BJ (cell line): ENCODE results near the gene RBFOX1. TPM values are rescaled to one million over a fixed set of nuclear protein-coding genes. Genes with fewer than 3 reads are reported as not detected.

Experiments used
- CTCF ChIA-PET: fragments of 350-600 bp; formaldehyde crosslinking; extraction: SDS; loops from one replicate; lab custom pipeline; 2021; ENCODE audit warnings: antibody characterized with exemption, inconsistent platforms; lab: Yijun Ruan, JAX
- POLR2A ChIA-PET: fragments of 300-600 bp; sonication (Branson Sonifier 250); formaldehyde crosslinking; extraction: SDS; loops from one replicate; lab custom pipeline; 2021; ENCODE audit warnings: antibody characterized with exemption; lab: Charles Lee
- DNase-seq: peaks from one replicate; pipeline ENCODE4 v3.0.0-alpha.2; 2011; ENCODE audit warnings: low read depth
- H3K27me3 ChIP-seq: 2 replicates; pipeline ENCODE4 v1.6.0; 2011; ENCODE audit warnings: low read length; ENCODE audit not compliant: control insufficient read depth, insufficient read depth
- H3K36me3 ChIP-seq: 2 replicates; pipeline ENCODE4 v1.5.1; 2011; ENCODE audit warnings: low read length; ENCODE audit not compliant: control insufficient read depth, insufficient read depth
- H3K4me3 ChIP-seq: 2 replicates; pipeline ENCODE4 v1.5.1; 2011; ENCODE audit warnings: low read depth, mild to moderate bottlenecking, control low read depth, low read length
- CTCF ChIP-seq: IDR thresholded peaks from 2 replicates; pipeline ENCODE4 v1.5.1; 2011; ENCODE audit warnings: low read depth, mild to moderate bottlenecking, control low read depth, inconsistent platforms, low read length, moderate library complexity; ENCODE audit not compliant: insufficient read depth
- polyA plus RNA-seq: library from polyadenylated mRNA; depleted of rRNA; stranded (reverse); fragments of >200 nt; gene quantifications from 2 replicates; pipeline ENCODE4 v1.2.3, GENCODE V29; 2011

RBFOX1 gene
- polyA plus RNA-seq, 1 experiment: not detected

DNA sequence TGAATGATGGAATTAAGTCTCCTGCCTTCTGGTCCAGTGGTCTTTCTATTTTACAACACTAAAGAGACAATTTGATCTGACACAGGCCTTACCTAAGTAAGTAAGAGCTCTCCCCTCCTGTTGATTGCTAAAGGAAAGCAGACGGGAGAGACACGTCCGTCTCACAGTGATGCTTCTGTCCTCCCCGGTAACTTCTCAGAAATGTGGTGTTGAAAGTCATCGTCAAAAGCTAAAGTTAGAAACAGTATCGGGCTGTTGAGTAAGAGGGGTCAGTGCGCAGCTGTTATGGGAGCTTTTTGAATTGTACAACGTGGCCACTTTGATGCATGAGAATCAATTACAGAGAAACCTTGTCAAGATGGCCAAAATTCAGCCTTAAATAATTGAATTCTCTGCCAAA, 1.9 kb upstream of the RBFOX1 start:
- DNase-seq: no peak
- POLR2A ChIA-PET: no interaction called here
- H3K4me3 ChIP-seq: no peak overlapping the region
- CTCF ChIA-PET: no interaction called here
- H3K27me3 ChIP-seq: no peaks in the 10 kb centered on the region
- no peaks in the 10 kb centered on the region for H3K36me3 ChIP-seq
- TF ChIP-seq CTCF: no peak

DNA sequence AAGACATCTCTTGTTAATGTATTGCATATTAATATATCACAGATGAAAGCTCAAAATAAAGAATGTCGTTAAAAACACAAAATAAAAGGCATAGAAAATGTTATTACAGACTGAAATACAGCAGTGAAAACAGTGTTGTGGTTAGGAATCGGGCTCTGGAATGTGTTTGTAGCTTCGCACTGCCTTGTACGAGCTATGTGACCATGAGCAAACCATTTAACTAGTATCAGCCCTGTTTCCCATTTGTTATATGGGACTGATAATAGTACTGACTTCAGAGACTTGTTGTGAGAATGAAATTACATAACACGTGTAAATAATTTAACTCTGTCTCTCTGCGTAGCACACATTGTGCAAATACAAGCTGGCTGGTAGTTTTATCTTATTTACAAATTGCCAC, 648 bp upstream of the RBFOX1 start:
- Histone ChIP-seq H3K36me3 (no peaks in the 10 kb centered on the region), H3K27me3 (no peaks in the 10 kb centered on the region), H3K4me3 (no peak overlapping the region)
- no peak for DNase-seq
- POLR2A ChIA-PET: no interaction called here
- CTCF ChIA-PET: no interaction called here
- TF ChIP-seq CTCF: no peak

GRCh38 chr16:7333180-7333725, 608 bp downstream of the RBFOX1 start:
- H3K4me3 ChIP-seq: no peak overlapping the region
- ChIA-PET POLR2A (no interaction called here), CTCF (interaction anchor here (0.9 kb wide), 1 partner anchor 30 kb away, joined by 3 read pairs; no protein-coding TSS in a partner anchor)
- H3K27me3 ChIP-seq: no peaks in the 10 kb centered on the region
- no peak for TF ChIP-seq CTCF
- no peak for DNase-seq
- no peaks in the 10 kb centered on the region for H3K36me3 ChIP-seq

GRCh38 chr16:7334801-7335560, 2.3 kb downstream of the RBFOX1 start:
- no peaks in the 10 kb centered on the region for H3K36me3 ChIP-seq
- ChIA-PET POLR2A (no interaction called here), CTCF (interaction anchor here (0.5 kb wide), 1 partner anchor 315 kb away, joined by 3 read pairs; no protein-coding TSS in a partner anchor)

More at GRCh38 chr16:7334801-7335560, 2.3 kb downstream of the RBFOX1 start:
- H3K27me3 ChIP-seq: no peaks in the 10 kb centered on the region
- no peak for TF ChIP-seq CTCF
- no peak overlapping the region for H3K4me3 ChIP-seq
- no peak for DNase-seq
